Fibroblast of mammary gland (primary cell): ENCODE data around the gene BEND6.

Experiments used
- DNase-seq: peaks from one replicate; pipeline ENCODE4 v3.0.0-alpha.2; 2010; ENCODE audit warnings: low read depth
- H3K4me3 ChIP-seq: 2 replicates; pipeline ENCODE4 v1.5.1; 2011; ENCODE audit warnings: low read depth, mild to moderate bottlenecking, low read length, moderate library complexity; ENCODE audit not compliant: control insufficient read depth
- CTCF ChIP-seq: conservative IDR thresholded peaks from 2 replicates; pipeline ENCODE4 v1.5.1; 2011; ENCODE audit warnings: low read depth, low read length, inconsistent platforms; ENCODE audit not compliant: control insufficient read depth, insufficient read depth

The BEND6 gene

GRCh38 chr6:57024775-57025174 lies 69.9 kb downstream of the BEND6 start:
- no peak overlapping the region for H3K4me3 ChIP-seq
- DNase-seq, result no peak
- no peak for TF ChIP-seq CTCF

- DNase-seq, result no peak
- no peak overlapping the region for H3K4me3 ChIP-seq
- TF ChIP-seq CTCF, result no peak
These were observed 71.1 kb downstream of the BEND6 start for GRCh38 chr6:57026001-57026400.

GRCh38 chr6:57027301-57027700 lies 72.4 kb downstream of the BEND6 start:
- no peak for TF ChIP-seq CTCF
- H3K4me3 ChIP-seq, result no peak overlapping the region
- DNase-seq, result no peak

GRCh38 chr6:57029213-57029612 lies 74.3 kb downstream of the BEND6 start:
- no peak for TF ChIP-seq CTCF
- DNase-seq, result no peak
- no peak overlapping the region for H3K4me3 ChIP-seq

GRCh38 chr6:57033228-57033627 lies 78.3 kb downstream of the BEND6 start:
- TF ChIP-seq CTCF, result no peak
- DNase-seq, result no peak
- no peak overlapping the region for H3K4me3 ChIP-seq

- TF ChIP-seq CTCF, result no peak
- H3K4me3 ChIP-seq, result no peak overlapping the region
- no peak for DNase-seq
These were observed 80.6 kb downstream of the BEND6 start for GRCh38 chr6:57035549-57035948.

- H3K4me3 ChIP-seq, result no peak overlapping the region
- TF ChIP-seq CTCF, result no peak
- no peak for DNase-seq
These were observed 84.0 kb downstream of the BEND6 start for GRCh38 chr6:57038906-57039305.
